ENCODE data around the gene DNM1L. TPM values are rescaled to one million over a fixed set of nuclear protein-coding genes. Genes with fewer than 3 reads are reported as not detected.
A peak's percentile ranks its signal among the peaks of the same experiment; 100 is the strongest.

Gene DNM1L
- total RNA-seq, 1 donor from 2014 or later: 48.5 TPM

- H3K27me3 ChIP-seq: no peaks in the 10 kb centered on the region
- H3K9me3 ChIP-seq: no peaks in the 10 kb centered on the region
- H3K36me3 ChIP-seq: peaks cover 97% of the 10 kb centered on the region
- TF ChIP-seq CTCF (IDR thresholded peaks at IDR 0.05): no peak
- no peak overlapping the region for H3K27ac ChIP-seq
- H3K4me3 ChIP-seq: no peak overlapping the region
- no peak for DNase-seq
- no peak for ATAC-seq
- intact Hi-C loops (cut with DNase I): no loop called here
- H3K4me1 ChIP-seq: no peaks in the 10 kb centered on the region
These were observed 63.0 kb downstream of the DNM1L start for GRCh38 chr12:32742133-32742532.

GRCh38 chr12:32743264-32743663, 64.2 kb downstream of the DNM1L start:
- Histone ChIP-seq H3K4me1 (no peaks in the 10 kb centered on the region), H3K9me3 (no peaks in the 10 kb centered on the region), H3K27me3 (no peaks in the 10 kb centered on the region), H3K36me3 (peaks cover 97% of the 10 kb centered on the region), H3K4me3 (no peak overlapping the region), H3K27ac (no peak overlapping the region)
- intact Hi-C loops (cut with DNase I): no loop called here
- ATAC-seq (no peak), DNase-seq (no peak)
- no peak for TF ChIP-seq CTCF (IDR thresholded peaks at IDR 0.05)

- TF ChIP-seq CTCF (IDR thresholded peaks at IDR 0.05): no peak
- H3K4me1 ChIP-seq: peaks cover 14% of the 10 kb centered on the region
- no peaks in the 10 kb centered on the region for H3K9me3 ChIP-seq
- no peak overlapping the region for H3K27ac ChIP-seq
- no peaks in the 10 kb centered on the region for H3K27me3 ChIP-seq
- ATAC-seq (no peak), DNase-seq (no peak)
- no peak overlapping the region for H3K4me3 ChIP-seq
- H3K36me3 ChIP-seq: peaks cover 52% of the 10 kb centered on the region
- intact Hi-C loops (cut with DNase I): no loop called here
These were observed 74.5 kb downstream of the DNM1L start for GRCh38 chr12:32753605-32754004.

GRCh38 chr12:32754111-32754510, 75.0 kb downstream of the DNM1L start:
- DNase-seq (no peak), ATAC-seq (peak; percentile 41)
- H3K27ac ChIP-seq: peak overlapping the region; percentile 87
- peak overlapping the region; percentile 93 for H3K4me3 ChIP-seq
- no peak for TF ChIP-seq CTCF (IDR thresholded peaks at IDR 0.05)
- no peaks in the 10 kb centered on the region for H3K9me3 ChIP-seq
- peaks cover 47% of the 10 kb centered on the region for H3K36me3 ChIP-seq
- peaks cover 14% of the 10 kb centered on the region for H3K4me1 ChIP-seq
- intact Hi-C loops (cut with DNase I): no loop called here
- H3K27me3 ChIP-seq: no peaks in the 10 kb centered on the region

GRCh38 chr12:32755051-32755653, 76.1 kb downstream of the DNM1L start:
- no peaks in the 10 kb centered on the region for H3K9me3 ChIP-seq
- H3K36me3 ChIP-seq: peaks cover 36% of the 10 kb centered on the region
- peak overlapping the region; percentile 93 for H3K4me3 ChIP-seq
- TF ChIP-seq CTCF (IDR thresholded peaks at IDR 0.05): peak; percentile 70
- peaks cover 14% of the 10 kb centered on the region for H3K4me1 ChIP-seq
- H3K27ac ChIP-seq: peak overlapping the region; percentile 87
- intact Hi-C loops (cut with DNase I): no loop called here
- DNase-seq (peak; percentile 90), ATAC-seq (peak; percentile 89)
- no peaks in the 10 kb centered on the region for H3K27me3 ChIP-seq
